Neuronal stem cell (in vitro differentiated cells): ENCODE data around the gene CHID1.

Source experiments
- DNase-seq: peaks from one replicate; pipeline ENCODE4 v3.0.0-alpha.2; 2013; ENCODE audit warnings: low spot score
- H2AFZ ChIP-seq: one replicate; pipeline ENCODE4 v1.6.1; 2013; ENCODE audit warnings: mild to moderate bottlenecking, low read length, inconsistent platforms
- H2AK5ac ChIP-seq: 2 replicates; pipeline ENCODE4 v1.6.1; 2013; ENCODE audit warnings: low read depth, mild to moderate bottlenecking, inconsistent platforms, low read length, moderate library complexity, mixed read lengths
- H2BK120ac ChIP-seq: 2 replicates; pipeline ENCODE4 v1.6.1; 2013; ENCODE audit warnings: low read depth, mild to moderate bottlenecking, inconsistent platforms, low read length, moderate library complexity, mixed read lengths
- H2BK12ac ChIP-seq: one replicate; pipeline ENCODE4 v1.6.1; 2013; ENCODE audit warnings: low read length, inconsistent platforms
- H2BK15ac ChIP-seq: 2 replicates; pipeline ENCODE4 v1.6.1; 2013; ENCODE audit warnings: mild to moderate bottlenecking, low read length, inconsistent platforms, mixed read lengths
- H2BK5ac ChIP-seq: one replicate; pipeline ENCODE4 v1.6.1; 2013; ENCODE audit warnings: inconsistent platforms, mild to moderate bottlenecking, low read length, moderate library complexity
- H3K14ac ChIP-seq: one replicate; pipeline ENCODE4 v1.6.1; 2013; ENCODE audit warnings: low read length, inconsistent platforms
- H3K18ac ChIP-seq: 2 replicates; pipeline ENCODE4 v1.6.1; 2013; ENCODE audit warnings: low read length, inconsistent platforms
- H3K23ac ChIP-seq: 2 replicates; pipeline ENCODE4 v1.6.1; 2013; ENCODE audit warnings: low read depth, mild to moderate bottlenecking, mixed read lengths, low read length, inconsistent platforms; ENCODE audit not compliant: poor library complexity
- H3K27ac ChIP-seq: replicated peaks from 3 replicates; pipeline ENCODE4 v1.5.1; 2013; ENCODE audit warnings: low read length, inconsistent platforms
- H3K27me3 ChIP-seq, 3 experiments: 2 replicates each; pipeline ENCODE4 v1.6.1; 2013; ENCODE audit warnings: low read length in 3 of 3, mild to moderate bottlenecking in 2 of 3, inconsistent platforms in 1 of 3, low read depth in 1 of 3, mixed read lengths in 1 of 3, moderate library complexity in 1 of 3; ENCODE audit not compliant: control insufficient read depth in 3 of 3, insufficient read depth in 3 of 3
- H3K36me3 ChIP-seq, 2 donors: replicated peaks in 1 of 2; 2 replicates each; pipeline ENCODE4 v1.6.1; 2013; ENCODE audit warnings: low read length in 2 of 2; ENCODE audit not compliant: control insufficient read depth in 2 of 2, insufficient read depth in 2 of 2
- H3K4ac ChIP-seq: 2 replicates; pipeline ENCODE4 v1.6.1; 2013; ENCODE audit warnings: inconsistent platforms, mild to moderate bottlenecking, low read length, moderate library complexity
- H3K4me1 ChIP-seq, 2 donors: 1 replicate in 1 of 2; 2 replicates in 1 of 2; pipeline ENCODE4 v1.6.1; 2013; ENCODE audit warnings: low read length in 2 of 2, low read depth in 1 of 2; ENCODE audit not compliant: control insufficient read depth in 2 of 2, insufficient read depth in 1 of 2
- H3K4me2 ChIP-seq: one replicate; pipeline ENCODE4 v1.6.1; 2013; ENCODE audit warnings: mild to moderate bottlenecking, low read length, inconsistent platforms; ENCODE audit not compliant: insufficient read depth, poor library complexity, severe bottlenecking
- H3K4me3 ChIP-seq, 2 donors: 2 replicates each; pipeline ENCODE4 v1.5.1; 2013; ENCODE audit warnings: low read length in 2 of 2, mild to moderate bottlenecking in 2 of 2, inconsistent platforms in 1 of 2, moderate library complexity in 1 of 2
- H3K79me1 ChIP-seq: one replicate; pipeline ENCODE4 v1.6.1; 2013; ENCODE audit warnings: low read depth, mild to moderate bottlenecking, inconsistent platforms, low read length, moderate library complexity
- H3K9ac ChIP-seq: one replicate; pipeline ENCODE4 v1.6.1; 2013; ENCODE audit warnings: mild to moderate bottlenecking, low read depth, low read length, inconsistent platforms; ENCODE audit not compliant: poor library complexity
- H3K9me3 ChIP-seq, 2 donors: replicated peaks in 1 of 2; 2 replicates each; pipeline versions ENCODE3 to v1.6.1; 2013; ENCODE audit warnings: low read length in 2 of 2, mild to moderate bottlenecking in 2 of 2, inconsistent platforms in 1 of 2, low read depth in 1 of 2, mixed read lengths in 1 of 2, moderate library complexity in 1 of 2; ENCODE audit not compliant: control insufficient read depth in 2 of 2, insufficient read depth in 1 of 2
- H4K8ac ChIP-seq: one replicate; pipeline ENCODE4 v1.6.1; 2013; ENCODE audit warnings: low read depth, mild to moderate bottlenecking, inconsistent platforms, low read length, moderate library complexity
- H4K91ac ChIP-seq: one replicate; pipeline ENCODE4 v1.6.1; 2013; ENCODE audit warnings: low read length, low read depth, mild to moderate bottlenecking, inconsistent platforms; ENCODE audit not compliant: poor library complexity
- whole genome bisulfite sequencing, 2 donors: extraction: QIAGEN DNeasy Blood & Tissue Kit; methylation state at CpG; one replicate each; pipeline ENCODE4 v1.1.7; 2013; ENCODE audit warnings: missing lambda C conversion rate in 2 of 2, mixed read lengths in 1 of 2; ENCODE audit not compliant: insufficient read length in 2 of 2, insufficient replicate concordance in 1 of 2; ENCODE audit errors: extremely low coverage in 2 of 2; 5-methylcytosine and 5-hydroxymethylcytosine counted together

The CHID1 gene

GRCh38 chr11:869399-870126 is 41.0 kb downstream of the CHID1 start:
- H3K14ac ChIP-seq, result no peak overlapping the region
- no peak overlapping the region for H3K27ac ChIP-seq
- WGBS, 2 donors, result no CpG with 5 or more reads among the region's 25 CpGs

GRCh38 chr11:868802-869201 is 41.8 kb downstream of the CHID1 start:
- H2BK15ac ChIP-seq, result no peak overlapping the region
- no peak overlapping the region for H4K91ac ChIP-seq
- no peak overlapping the region for H3K4me2 ChIP-seq
- no peak overlapping the region for H2AK5ac ChIP-seq
- peak overlapping the region in 1 of 2 donors; percentile 32 for H3K4me3 ChIP-seq
- H3K4ac ChIP-seq, result no peak overlapping the region
- H3K36me3 ChIP-seq, result peaks cover 4 to 36% of the 10 kb centered on the region in 2 donors
- H2BK12ac ChIP-seq, result no peak overlapping the region
- no peak overlapping the region for H2BK120ac ChIP-seq
- H3K27ac ChIP-seq, result no peak overlapping the region
- H3K4me1 ChIP-seq, result peaks cover 0 to 4% of the 10 kb centered on the region in 2 donors
- H3K9me3 ChIP-seq, result no peaks in the 10 kb centered on the region
- DNase-seq, result no peak
- no peak overlapping the region for H3K14ac ChIP-seq
- H3K27me3 ChIP-seq, result no peaks in the 10 kb centered on the region
- WGBS, 2 donors, result no CpG with 5 or more reads among the region's 12 CpGs
- no peak overlapping the region for H3K23ac ChIP-seq
- H2BK5ac ChIP-seq, result peak overlapping the region; percentile 90
- no peak overlapping the region for H3K18ac ChIP-seq
- H3K79me1 ChIP-seq, result peaks cover 5% of the 10 kb centered on the region
- H4K8ac ChIP-seq, result no peak overlapping the region
- H2AFZ ChIP-seq, result no peak overlapping the region
- no peak overlapping the region for H3K9ac ChIP-seq

More at GRCh38 chr11:869399-870126, 41.0 kb downstream of the CHID1 start:
- no peak overlapping the region for H3K4me3 ChIP-seq
- no peak overlapping the region for H3K18ac ChIP-seq
- no peak overlapping the region for H2BK120ac ChIP-seq
- H3K4me2 ChIP-seq, result no peak overlapping the region
- H2BK12ac ChIP-seq, result no peak overlapping the region
- peak overlapping the region; percentile 77 for H3K9ac ChIP-seq
- H4K8ac ChIP-seq, result no peak overlapping the region
- no peak overlapping the region for H3K4ac ChIP-seq
- H3K27me3 ChIP-seq, result no peaks in the 10 kb centered on the region
- no peaks in the 10 kb centered on the region for H3K9me3 ChIP-seq
- H2BK5ac ChIP-seq, result peak overlapping the region; percentile 90
- peaks cover 5% of the 10 kb centered on the region for H3K79me1 ChIP-seq
- peaks cover 6 to 31% of the 10 kb centered on the region in 2 donors for H3K36me3 ChIP-seq
- H4K91ac ChIP-seq, result no peak overlapping the region
- no peak overlapping the region for H2AFZ ChIP-seq
- peak overlapping the region; percentile 98 for H3K23ac ChIP-seq
- no peak overlapping the region for H2BK15ac ChIP-seq
- peak overlapping the region; percentile 61 for H2AK5ac ChIP-seq
- no peak for DNase-seq
- H3K4me1 ChIP-seq, result peaks cover 0 to 4% of the 10 kb centered on the region in 2 donors

- Histone ChIP-seq H3K14ac (no peak overlapping the region), H2BK5ac (peak overlapping the region; percentile 90), H2AK5ac (no peak overlapping the region), H3K36me3 (peaks cover 4 to 40% of the 10 kb centered on the region in 2 donors), H2BK15ac (no peak overlapping the region), H3K4me1 (peaks cover 0 to 8% of the 10 kb centered on the region in 2 donors), H3K4me3 (no peak overlapping the region), H3K9ac (peak overlapping the region; percentile 44), H3K79me1 (peaks cover 5% of the 10 kb centered on the region), H4K8ac (no peak overlapping the region), H4K91ac (no peak overlapping the region), H3K9me3 (no peaks in the 10 kb centered on the region), H2BK12ac (no peak overlapping the region), H3K4me2 (no peak overlapping the region), H3K18ac (no peak overlapping the region), H3K23ac (peak overlapping the region; percentile 85), H3K4ac (no peak overlapping the region), H3K27me3 (no peaks in the 10 kb centered on the region), H2BK120ac (no peak overlapping the region), H2AFZ (no peak overlapping the region), H3K27ac (no peak overlapping the region)
- no CpG with 5 or more reads among the region's 17 CpGs for WGBS, 2 donors
- DNase-seq, result no peak
These were observed 42.2 kb downstream of the CHID1 start for GRCh38 chr11:868394-868793.

GRCh38 chr11:867856-868358 is 42.7 kb downstream of the CHID1 start:
- Histone ChIP-seq H3K23ac (no peak overlapping the region), H3K14ac (no peak overlapping the region), H2BK15ac (no peak overlapping the region), H3K27ac (no peak overlapping the region), H2AK5ac (no peak overlapping the region), H3K4me3 (no peak overlapping the region), H3K4ac (no peak overlapping the region), H3K9ac (peak overlapping the region; percentile 44), H3K4me2 (no peak overlapping the region), H3K4me1 (peaks cover 2 to 11% of the 10 kb centered on the region in 2 donors), H3K18ac (no peak overlapping the region), H2BK12ac (no peak overlapping the region), H3K9me3 (no peaks in the 10 kb centered on the region), H4K8ac (no peak overlapping the region), H3K27me3 (no peaks in the 10 kb centered on the region), H2BK5ac (no peak overlapping the region), H2AFZ (no peak overlapping the region), H3K79me1 (peaks cover 5% of the 10 kb centered on the region), H3K36me3 (peaks cover 4 to 42% of the 10 kb centered on the region in 2 donors), H2BK120ac (no peak overlapping the region), H4K91ac (no peak overlapping the region)
- WGBS, 2 donors, result no CpG with 5 or more reads among the region's 8 CpGs
- no peak for DNase-seq
